Right ventricle myocardium inferior (tissue), 1 donor: Measurements from ENCODE around the gene KLC1. TPM values are rescaled to one million over a fixed set of nuclear protein-coding genes. Genes with fewer than 3 reads are reported as not detected.

Experiments used
- ATAC-seq: fragments of 200-7000 bp; cut with Tn5 transposase; one replicate; pipeline ENCODE4 v1.9.1; 2020; ENCODE audit warnings: mild to moderate bottlenecking, moderate library complexity
- DNase-seq: peaks from one replicate; pipeline ENCODE4 v3.0.0; 2021; ENCODE audit errors: missing footprints
- intact Hi-C: fragments of 100-400 bp; cut with DNase I; formaldehyde crosslinking; loops from one replicate; pipeline ENCODE4 v1.11.0; 2022
- total RNA-seq: library from RNA; stranded (reverse); fragmentation: NEBNext Ultra II Directional; extraction: Animal tissue kit (Norgen Biotek cat#: 25700); gene quantifications from one replicate; pipeline ENCODE4 v1.2.1, GENCODE V29; 2021
- donor health status: DM: no; HTN: yes; CAD: no; lungs with severe emphysema.

KLC1 gene
- total RNA-seq, 1 donor from 2014 or later, result 151 TPM

DNA sequence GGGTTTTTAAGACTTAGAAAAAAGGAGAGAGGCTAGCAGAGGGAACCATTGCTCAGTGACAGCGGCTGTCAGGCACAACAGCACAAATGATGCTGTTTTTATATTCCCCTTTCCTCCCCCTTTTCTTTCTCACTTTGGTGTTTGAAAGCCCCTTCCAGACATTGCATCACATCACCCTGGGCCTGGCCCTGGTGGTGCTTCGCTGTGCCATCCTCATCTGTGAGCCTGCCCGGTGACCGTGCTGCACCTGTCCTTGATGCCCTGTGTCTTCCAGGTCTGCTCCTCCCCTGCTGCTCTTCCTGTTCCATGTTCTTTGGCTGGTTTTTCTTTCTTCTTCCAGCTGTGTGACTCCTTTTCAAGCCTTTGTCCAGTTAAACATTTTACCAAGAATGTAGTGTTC, 24.8 kb downstream of the KLC1 start:
- ATAC-seq (no peak), DNase-seq (no peak)
- intact Hi-C loops, result no loop called here

DNA sequence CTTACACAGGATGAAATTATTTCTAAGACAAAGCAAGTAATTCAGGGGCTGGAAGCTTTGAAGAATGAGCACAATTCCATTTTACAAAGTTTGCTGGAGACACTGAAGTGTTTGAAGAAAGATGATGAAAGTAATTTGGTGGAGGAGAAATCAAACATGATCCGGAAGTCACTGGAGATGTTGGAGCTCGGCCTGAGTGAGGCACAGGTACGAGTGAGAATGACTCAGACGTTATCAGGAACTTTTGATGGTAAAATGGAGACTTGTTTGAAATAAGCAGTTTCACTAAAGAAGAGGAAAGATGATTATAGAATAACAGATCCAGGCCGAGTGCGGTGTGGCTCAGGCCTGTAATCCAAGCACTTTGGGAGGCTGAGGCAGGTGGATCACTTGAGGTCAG, 25.6 kb downstream of the KLC1 start:
- DNase-seq (no peak), ATAC-seq (no peak)
- intact Hi-C loops, result no loop called here

DNA sequence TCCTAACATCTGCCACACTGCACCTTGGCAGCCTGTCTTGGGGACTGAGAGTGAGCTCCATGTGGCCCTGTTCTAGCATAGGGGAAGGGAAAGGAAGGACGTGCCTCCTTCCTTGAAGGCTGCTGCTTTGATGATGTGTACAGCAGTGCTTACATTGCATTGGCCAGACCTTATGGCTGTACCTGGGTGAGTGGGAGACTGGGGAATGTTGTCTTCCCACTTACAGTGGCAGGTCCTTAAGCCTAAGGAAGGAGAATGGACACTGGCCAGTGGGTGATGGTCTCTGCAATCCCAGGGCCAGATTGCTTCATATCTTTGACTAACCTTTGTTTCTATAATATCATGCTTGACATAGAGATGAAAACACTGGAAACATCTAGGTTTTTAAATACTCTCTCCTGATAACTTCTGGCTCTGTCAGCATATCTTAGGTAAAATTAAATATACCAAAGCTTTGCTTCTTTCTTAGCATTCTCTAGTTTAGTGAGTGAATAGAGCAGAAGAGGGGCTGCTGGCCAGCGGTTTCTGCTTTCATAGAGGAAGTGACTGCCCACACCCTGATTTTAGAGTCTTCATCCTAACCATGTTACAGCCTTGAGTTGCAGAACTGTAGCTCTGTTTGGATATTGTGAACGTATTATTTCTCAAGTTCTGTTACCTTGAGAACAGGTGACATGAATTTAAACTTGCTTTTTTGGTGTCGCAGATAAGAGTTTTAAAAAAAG, 27.2 kb downstream of the KLC1 start:
- DNase-seq, result no peak
- ATAC-seq, result no peak
- intact Hi-C loops, result no loop called here

DNA sequence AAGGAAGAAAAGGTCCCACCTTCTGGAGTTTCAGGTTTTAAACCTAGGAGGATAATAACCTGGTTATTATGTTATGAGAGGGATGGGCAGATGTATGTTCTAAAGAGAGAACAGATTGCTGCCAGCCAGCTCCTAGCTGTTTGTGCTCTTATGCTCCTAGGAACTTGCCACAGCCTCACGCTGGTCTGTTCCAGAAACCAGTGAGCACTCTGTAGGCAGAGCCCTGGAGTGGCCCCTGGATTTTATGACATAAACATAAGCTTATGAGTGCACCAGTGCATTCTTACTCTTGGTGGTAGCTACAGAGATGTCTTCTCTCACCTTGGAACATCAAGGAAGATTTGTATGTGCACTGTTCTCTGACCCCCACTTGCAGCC, 27.7 kb downstream of the KLC1 start:
- no peak for ATAC-seq
- no peak for DNase-seq
- intact Hi-C loops, result no loop called here

DNA sequence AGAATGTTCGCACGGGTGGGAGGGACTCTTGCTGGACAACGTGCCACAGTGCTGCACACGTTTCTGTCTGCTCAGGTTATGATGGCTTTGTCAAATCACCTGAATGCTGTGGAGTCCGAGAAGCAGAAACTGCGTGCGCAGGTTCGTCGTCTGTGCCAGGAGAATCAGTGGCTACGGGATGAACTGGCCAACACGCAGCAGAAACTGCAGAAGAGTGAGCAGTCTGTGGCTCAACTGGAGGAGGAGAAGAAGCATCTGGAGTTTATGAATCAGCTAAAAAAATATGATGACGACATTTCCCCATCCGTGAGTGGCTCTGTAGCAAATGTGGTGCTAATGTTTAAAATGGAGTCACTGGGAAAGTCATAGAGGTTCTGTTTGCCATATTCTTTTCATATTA, 28.5 kb downstream of the KLC1 start:
- peak; percentile 73 for DNase-seq
- peak; percentile 59 for ATAC-seq
- intact Hi-C loops, result no loop called here

DNA sequence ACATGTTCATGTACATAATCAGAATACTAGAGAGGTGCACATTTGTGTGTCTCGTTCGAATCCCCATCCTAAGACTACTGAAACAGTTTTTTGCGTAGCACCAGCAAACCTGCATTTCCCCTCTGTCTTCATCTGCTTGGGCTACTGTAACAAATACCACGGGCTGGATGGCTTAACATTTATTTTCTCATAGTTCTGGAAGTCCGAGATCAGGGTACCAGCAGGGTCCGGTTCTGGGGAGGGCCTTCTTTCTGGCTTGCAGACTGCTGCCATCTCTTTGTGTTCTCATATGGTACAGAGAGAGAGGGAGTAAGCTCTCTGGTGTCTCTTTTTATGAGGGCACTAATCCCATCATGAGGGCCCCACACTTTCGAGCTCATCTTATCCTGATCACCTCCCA, 30.6 kb downstream of the KLC1 start:
- intact Hi-C loops, result no loop called here
- no peak for ATAC-seq
- DNase-seq, result no peak

DNA sequence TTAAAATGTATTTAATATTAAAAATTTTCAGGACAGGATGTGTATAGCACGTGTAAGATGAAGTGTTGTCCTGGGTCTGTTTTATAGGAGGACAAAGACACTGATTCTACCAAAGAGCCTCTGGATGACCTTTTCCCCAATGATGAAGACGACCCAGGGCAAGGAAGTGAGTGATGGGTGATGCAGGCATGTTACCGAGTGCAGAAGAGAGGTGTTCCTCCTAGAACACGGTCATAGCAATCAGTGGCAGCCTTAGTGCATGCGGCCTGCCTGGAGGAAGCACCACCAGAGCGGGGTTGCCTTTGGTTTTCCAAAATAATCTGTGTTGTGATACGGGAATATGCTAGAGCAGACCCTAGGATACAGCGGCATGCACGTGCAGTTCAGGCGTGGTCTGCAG, 33.0 kb downstream of the KLC1 start:
- DNase-seq, result no peak
- no peak for ATAC-seq
- intact Hi-C loops, result no loop called here

DNA sequence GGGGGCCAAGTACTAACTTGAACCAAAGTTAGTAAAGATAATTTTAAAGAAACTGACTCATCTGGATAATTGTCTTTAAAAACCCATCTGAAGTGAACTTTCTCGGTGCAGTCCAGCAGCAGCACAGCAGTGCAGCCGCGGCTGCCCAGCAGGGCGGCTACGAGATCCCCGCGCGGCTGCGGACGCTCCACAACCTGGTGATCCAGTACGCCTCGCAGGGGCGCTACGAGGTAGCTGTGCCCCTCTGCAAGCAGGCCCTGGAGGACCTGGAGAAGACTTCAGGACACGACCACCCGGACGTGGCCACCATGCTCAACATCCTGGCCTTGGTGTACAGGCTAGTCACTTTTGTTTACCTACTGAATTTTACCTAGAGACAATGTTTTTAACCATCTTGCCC, 33.6 kb downstream of the KLC1 start:
- DNase-seq, result no peak
- no peak for ATAC-seq
- intact Hi-C loops, result no loop called here

DNA sequence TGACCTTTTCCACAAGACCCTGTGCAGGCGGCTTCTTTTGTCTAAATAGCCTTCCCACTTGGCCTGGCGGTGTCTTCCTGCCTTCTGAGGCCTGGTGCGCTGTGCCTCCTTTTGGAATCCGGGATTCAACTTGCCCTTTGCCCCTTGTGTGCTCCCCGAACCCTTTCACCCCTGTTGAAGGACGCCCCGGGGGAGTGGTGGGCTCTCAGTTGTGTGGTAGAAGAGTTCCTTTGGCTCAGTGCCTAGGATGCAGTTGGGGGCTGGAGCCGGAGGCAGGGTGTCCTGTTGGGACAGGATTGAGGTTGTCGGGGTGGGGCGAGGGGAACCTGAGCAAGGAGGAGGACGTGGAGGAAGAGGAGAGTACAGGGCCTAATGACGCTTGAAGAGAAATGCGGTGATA, 34.5 kb downstream of the KLC1 start:
- intact Hi-C loops, result no loop called here
- no peak for DNase-seq

DNA sequence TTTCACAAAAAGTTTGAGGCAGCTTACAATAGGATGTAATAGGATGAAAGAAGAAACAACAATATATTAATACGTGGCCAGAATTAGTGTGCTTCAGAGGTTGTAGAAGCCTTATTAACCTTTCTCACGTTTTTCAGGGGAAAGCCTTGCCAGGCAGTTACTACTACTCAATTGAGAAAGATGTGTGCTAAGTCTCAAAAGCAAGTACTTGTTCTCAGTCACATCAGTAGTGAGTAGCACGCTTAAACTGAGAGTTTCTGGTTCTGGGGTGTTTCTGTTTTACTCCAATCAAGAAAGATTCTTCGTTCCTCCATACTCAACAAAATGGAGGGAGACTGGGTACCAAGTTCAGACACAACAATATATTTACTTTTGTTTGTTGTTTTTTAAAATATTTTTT, 38.7 kb downstream of the KLC1 start:
- intact Hi-C loops, result no loop called here
- DNase-seq, result no peak
- ATAC-seq, result no peak

More for the DNA sequence above, 34.5 kb downstream of the KLC1 start:
- ATAC-seq, result no peak

DNA sequence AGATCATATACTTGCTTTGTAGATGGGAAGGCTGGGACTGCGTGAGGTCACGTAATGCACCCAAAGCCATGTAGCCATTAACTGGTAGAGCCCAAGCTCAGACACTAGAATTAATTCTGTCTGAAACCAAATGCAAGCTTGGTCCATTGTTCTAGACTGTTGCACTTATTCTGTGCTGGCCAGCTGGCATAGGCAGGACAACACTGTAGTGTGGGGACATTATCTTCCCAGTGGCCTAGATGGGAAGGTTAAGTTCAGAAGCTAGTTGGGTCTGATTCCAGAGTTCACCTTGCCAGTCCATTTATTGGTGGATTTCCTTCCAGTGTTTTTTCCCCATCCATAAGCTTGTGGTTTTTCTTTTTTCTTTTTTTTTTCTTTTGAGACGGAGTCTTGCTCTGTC, 39.1 kb downstream of the KLC1 start:
- intact Hi-C loops, result no loop called here
- ATAC-seq (no peak), DNase-seq (no peak)

DNA sequence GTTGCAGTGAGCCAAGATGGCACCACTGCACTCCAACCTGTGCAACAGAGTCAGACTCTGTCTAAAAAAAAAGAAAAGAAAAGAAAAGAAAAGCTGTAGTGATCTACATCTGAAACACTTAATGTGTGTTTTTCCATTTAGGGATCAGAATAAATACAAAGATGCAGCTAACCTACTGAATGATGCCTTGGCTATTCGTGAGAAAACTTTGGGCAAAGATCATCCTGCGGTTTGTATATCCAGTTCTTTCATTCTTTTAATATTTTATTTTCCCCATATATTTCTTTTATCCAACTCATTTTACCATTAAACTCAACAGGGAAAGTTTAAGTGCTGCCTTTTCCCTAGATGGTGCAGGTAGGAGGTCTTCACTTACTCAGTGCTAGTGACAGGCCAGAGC, 40.4 kb downstream of the KLC1 start:
- ATAC-seq, result no peak

DNA sequence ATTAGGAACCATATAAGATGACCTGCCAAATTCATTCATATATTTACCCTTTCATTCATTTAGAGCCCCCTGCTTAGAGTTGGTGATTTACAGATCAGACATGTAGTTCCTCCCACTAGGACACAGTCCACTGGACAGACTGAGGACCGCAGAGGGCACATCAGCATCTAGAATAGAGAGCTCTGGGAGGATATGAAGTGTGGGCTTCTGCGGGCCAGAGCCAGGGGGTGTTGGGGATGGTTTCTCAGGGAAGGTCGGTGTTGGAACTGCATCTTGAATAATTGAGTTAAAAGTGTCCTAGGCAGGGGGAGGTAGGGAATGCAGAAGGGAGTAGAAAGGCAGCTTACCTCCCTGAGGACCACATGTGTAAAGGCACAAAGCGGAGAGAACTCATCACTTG, 42.9 kb downstream of the KLC1 start:
- ATAC-seq (no peak), DNase-seq (no peak)
- intact Hi-C loops, result no loop called here

More for the DNA sequence above, 40.4 kb downstream of the KLC1 start:
- no peak for DNase-seq
- intact Hi-C loops, result no loop called here

DNA sequence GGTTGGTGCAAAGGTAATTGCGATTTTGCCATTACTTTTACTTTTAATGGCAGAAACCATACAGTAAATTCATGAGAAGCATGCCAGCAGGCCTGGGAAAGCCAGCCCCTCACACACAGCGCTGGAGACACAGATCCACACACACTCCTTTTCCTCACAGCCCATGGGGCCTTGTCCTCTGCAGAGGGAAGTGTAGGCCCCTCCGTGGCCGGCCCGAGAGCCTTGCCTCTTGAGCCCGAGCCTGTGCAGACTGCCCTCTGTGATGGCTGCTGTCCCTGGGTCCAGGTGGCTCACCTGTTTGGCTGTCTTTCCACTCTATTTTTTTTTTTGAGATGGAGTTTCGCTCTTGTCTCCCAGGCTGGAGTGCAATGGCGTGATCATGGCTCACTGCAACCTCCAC, 46.9 kb downstream of the KLC1 start:
- intact Hi-C loops, result no loop called here
- DNase-seq (no peak), ATAC-seq (no peak)

DNA sequence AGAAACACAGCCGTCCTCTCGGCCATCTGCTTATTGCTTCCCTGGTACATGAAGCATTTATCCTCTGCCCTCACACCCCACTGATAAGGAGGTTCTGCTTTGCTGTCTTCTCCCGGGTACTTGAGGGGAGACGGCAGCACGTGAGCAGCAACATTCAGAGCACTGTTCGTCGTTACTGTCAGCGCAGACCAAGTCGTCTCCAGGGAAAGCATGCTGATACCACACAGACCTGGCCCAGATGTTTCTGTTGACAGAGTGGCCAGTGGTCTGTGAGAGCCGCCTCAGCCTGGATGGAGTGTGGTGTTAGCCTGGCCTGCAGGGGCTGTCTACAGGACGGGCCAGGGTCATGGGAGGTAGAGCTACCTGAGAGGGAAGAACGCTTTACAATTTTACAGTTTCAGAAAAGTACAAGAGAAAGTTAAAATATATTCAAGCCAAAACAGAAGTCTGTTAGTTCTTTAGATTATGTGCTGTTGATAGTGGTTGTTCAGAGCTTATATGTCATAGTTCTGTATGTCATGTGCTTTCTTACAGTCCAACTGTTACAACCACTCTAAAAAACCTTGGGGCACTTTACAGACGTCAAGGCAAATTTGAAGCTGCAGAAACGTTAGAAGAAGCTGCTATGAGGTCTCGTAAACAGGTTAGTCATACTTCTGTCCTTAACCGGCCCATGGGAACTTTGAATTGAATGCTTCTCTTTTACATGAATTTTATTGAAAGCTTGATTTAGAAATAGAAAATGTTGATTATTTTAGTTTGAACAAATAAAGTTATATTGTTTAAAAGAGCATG, 48.1 kb downstream of the KLC1 start:
- DNase-seq (no peak), ATAC-seq (peak; percentile 36)
- intact Hi-C loops, result no loop called here

DNA sequence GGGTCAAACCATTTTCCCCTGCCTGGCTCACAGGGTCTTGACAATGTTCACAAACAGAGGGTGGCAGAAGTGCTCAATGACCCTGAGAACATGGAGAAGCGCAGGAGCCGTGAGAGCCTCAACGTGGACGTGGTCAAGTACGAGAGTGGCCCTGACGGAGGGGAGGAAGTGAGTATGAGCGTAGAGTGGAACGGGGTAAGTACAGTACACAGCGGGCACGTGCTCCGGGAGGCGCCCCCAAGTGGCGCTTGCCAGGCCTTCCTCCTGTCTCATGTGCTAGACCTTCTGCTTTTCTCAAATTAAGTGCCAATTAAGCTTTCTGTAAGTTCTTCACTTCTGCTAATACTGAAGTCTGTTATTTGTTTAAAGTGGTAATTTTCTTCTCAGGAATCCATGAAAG, 50.3 kb downstream of the KLC1 start:
- ATAC-seq (peak; percentile 58), DNase-seq (no peak)
- intact Hi-C loops, result no loop called here

DNA sequence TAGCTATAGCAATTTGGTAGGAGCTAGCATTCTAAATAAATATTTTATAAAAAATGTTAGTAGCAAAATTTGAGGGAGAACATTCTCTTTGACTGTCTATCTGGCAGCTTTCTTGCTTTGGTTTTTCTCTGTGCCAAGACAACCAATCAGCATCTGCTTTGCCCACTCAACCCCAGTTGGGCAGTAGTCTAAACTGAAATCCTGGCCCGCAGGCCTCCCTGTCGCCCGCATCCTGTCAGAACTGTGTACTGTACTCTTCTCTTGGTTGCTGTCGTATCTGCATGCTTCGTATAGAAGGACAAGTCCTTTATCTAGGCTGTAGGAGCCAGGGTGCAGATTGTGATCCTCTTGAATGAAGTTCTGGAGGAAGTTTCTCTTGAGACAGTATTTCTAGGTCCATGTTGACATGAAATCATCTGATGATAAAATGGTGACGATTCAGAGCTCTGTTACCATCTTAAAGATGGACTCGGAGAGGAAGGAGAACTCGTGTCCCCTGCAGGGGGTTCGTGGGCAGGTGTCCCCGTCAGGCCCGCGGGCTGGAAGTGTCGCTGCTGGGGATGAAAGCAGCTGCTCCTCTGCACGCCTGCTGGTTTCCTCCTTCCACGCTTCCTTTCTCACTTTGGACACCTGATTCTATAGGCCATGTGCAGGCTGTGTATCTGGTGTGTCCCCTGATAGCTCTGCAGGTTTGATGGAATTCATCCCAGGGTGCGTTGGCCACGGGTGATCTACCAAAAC, 51.6 kb downstream of the KLC1 start:
- no peak for ATAC-seq
- intact Hi-C loops, result no loop called here

DNA sequence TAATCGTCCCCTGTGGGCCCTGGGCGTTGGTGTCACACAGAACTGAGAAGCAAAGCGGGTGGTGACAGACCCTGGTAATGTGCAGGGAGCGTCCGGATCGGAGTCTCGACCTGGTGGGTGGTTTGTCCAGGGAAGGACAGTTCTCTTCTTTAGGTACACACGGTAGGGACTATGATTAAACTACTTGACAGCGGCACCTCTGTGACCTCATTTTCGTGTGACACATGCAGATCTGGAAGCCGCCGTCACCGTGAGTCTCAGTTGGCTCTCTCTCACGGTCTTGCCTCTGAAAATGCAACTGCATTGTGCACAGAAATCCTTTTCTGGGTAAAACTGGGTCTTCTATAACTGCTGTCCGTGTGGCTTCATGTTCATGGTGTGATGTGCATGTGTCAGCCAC, 54.1 kb downstream of the KLC1 start:
- no peak for DNase-seq
- no peak for ATAC-seq
- intact Hi-C loops, result no loop called here

More for the DNA sequence above, 51.6 kb downstream of the KLC1 start:
- no peak for DNase-seq

DNA sequence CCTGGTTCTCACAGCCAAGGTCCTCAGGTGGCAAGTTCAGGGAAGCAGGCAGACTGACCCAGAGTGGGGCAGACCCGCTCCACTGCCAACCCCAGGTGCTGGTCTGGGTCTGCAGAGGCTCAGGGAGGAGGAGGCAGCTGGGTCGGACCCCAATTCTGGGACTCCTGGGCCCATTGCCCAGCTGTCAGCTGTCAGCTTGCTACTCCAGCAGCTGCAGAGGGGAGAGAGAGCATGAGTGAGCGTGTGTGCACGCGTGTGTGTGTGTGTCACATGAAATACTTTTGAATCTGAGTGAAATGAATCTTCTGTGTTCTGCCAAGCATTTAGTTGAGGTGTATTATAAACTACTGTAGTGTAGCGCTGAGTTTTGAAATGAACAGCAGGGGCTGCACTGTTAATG, 55.5 kb downstream of the KLC1 start:
- no peak for DNase-seq
- intact Hi-C loops, result no loop called here
- peak; percentile 20 for ATAC-seq

DNA sequence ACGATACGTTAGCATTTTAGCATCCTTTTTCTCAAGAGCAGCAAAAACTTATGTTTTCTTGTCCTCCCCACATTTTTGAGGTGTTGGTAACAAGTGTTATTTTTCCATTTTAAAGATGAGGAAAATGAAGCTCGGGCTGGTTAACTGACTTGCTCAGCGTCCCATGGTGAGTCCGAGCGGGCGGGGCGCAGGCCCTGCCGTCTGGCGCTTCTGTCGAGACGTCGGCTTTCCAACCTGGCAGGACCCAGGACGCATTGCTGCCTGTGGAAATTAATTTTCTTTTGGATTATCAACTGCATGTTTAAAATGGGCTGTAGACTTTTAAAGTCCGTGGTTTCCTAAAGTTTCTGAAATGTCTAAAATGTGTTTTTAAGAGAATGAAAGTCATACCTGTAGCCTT, 55.9 kb downstream of the KLC1 start:
- ATAC-seq (no peak), DNase-seq (no peak)
- intact Hi-C loops, result no loop called here
